MM.1S (cell line): ENCODE measurements around the gene POC1B.

ENCODE experiments used
- CTCF ChIP-seq: fragments of 300-600 bp; sonication (generic); IDR thresholded peaks from 2 replicates; pipeline ENCODE4 v1.5.1; 2016; ENCODE audit warnings: antibody characterized with exemption, low read length, mixed read lengths
- EZH2 ChIP-seq: fragments of 300-600 bp; sonication (generic); optimal IDR thresholded peaks from 2 replicates; pipeline ENCODE3; 2017; ENCODE audit warnings: low read depth, mild to moderate bottlenecking, antibody characterized with exemption, low read length, mixed read lengths
- EZH2phosphoT487 ChIP-seq: fragments of 300-600 bp; sonication (generic); IDR thresholded peaks from 2 replicates; pipeline ENCODE4 v1.6.1; 2018; ENCODE audit warnings: antibody characterized with exemption, low read length

DNA sequence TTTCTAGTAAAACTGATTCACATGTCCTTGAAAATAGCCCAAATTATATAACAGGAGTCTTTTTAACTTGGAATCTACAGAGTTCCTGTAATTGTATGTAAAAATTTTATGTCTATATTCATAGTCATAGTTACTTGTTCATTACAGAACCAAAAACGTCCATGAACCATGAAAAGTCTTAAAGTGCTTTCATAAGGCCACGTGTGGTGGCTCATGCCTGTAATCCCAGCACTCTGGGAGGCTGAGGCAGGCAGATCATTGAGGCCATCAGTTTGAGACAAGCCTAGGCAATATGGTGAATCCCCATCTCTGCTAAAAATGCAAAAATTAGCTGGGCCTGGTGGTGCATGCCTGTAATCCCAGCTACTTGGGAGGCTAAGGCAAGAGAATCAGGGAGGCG is 49.6 kb downstream of the POC1B start:
- no peak for TF ChIP-seq CTCF
- TF ChIP-seq EZH2 = no peak
- TF ChIP-seq EZH2phosphoT487 = no peak
